Islet of Langerhans (tissue), 1 donor: Measurements from ENCODE around the gene SARNP.
"Not testable (repeated sequence)": the region's sequence is repeated elsewhere in the genome, so short reads cannot be mapped to it uniquely, and the experiment has no call there.

Experiments
- FAIRE-seq: peaks from one replicate; lab custom pipeline; 2011; peaks lifted over from hg19 to GRCh38; lab: Jason Lieb, UNC

SARNP gene

GRCh38 chr12:55795950-55796349 lies 21.6 kb downstream of the SARNP start:
- no peak for FAIRE-seq

DNA sequence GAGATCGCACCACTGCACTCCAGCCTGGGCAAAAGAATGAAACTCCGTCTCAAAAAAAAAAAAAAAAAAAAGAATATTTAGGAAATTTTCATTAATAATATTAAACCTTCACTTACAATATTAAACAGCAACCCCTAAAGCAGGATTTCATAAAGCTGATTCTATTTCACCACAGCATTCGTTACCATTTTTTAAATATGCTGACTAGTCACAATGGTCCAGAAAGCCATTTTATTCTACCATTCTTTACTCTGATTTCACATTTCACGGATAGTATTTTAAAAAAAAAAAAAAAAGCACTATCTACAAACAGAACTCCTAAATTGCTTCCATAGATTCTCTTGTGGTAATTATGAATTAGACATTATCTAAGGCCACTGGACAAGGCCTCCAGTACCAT lies 27.6 kb downstream of the SARNP start:
- FAIRE-seq = no peak

GRCh38 chr12:55789171-55789570 lies 28.4 kb downstream of the SARNP start:
- no peak for FAIRE-seq

DNA sequence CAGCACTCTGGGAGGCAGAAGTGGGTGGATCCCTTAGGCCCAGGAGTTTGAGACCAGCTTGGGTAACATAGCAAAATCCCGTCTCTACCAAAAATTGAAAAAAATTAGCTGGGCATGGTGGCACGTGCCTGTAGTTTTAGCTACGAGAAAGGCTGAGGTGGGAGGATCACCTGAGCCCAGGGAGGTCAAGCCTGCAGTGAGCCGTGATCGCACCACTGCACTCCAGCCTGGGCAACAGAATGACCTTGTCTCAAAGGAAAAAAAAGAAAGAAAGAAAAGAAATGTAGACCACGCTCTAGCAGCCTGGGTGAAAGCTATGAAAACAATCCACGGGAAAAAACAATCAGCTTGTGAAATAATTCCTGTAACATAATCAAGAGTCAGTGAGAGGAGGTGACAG lies 29.0 kb downstream of the SARNP start:
- FAIRE-seq = no peak

DNA sequence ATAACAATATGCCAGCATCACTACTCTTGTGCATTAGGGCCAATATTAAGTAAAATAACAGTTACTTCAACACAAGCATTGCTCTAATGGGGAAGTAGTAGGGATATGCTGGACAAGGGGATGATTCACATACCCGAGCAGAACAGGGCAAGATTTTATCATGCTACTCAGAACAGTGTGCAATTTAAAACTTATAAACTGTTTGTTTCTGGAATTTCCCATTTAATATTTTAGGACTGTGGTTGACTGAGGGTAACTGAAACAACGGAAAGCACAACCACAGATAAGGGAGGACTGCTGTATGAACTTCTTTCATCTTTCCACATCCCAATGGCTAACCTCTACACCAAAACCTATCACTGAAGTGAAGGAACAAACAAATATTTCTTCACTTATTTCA lies 36.8 kb downstream of the SARNP start:
- no peak for FAIRE-seq

- no peak for FAIRE-seq
Observed at GRCh38 chr12:55777856-55778255, 39.7 kb downstream of the SARNP start.

GRCh38 chr12:55771736-55772135 lies 45.8 kb downstream of the SARNP start:
- FAIRE-seq = no peak

GRCh38 chr12:55767156-55767555 lies 50.4 kb downstream of the SARNP start:
- FAIRE-seq = no peak

- FAIRE-seq = no peak
Observed at GRCh38 chr12:55765736-55766290, 51.7 kb downstream of the SARNP start.

- FAIRE-seq = no peak
Observed at GRCh38 chr12:55762646-55763045, 54.9 kb downstream of the SARNP start.

GRCh38 chr12:55760663-55761062 lies 56.9 kb downstream of the SARNP start:
- no peak for FAIRE-seq

GRCh38 chr12:55758575-55758974 lies 58.9 kb downstream of the SARNP start:
- FAIRE-seq = not testable (repeated sequence)

GRCh38 chr12:55757701-55758100 lies 59.8 kb downstream of the SARNP start:
- no peak for FAIRE-seq

DNA sequence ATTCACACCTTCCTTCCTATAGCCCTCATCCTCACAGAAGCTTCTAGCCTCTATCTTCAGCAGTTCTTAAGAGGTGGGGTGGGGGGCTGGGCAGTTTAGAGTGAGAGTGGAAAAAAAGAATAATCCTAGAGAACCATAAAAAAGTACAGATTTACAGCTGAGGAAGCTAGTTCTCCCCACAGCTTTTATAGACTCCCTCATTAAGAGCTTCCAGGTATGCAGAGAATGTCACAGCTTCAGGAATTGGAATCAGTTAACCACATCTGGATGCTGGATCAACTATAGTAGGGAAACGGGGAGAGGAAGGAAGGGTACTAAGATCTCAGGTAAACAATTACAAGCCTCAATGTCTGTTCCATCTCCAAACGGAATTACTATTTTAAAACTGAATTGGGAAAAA lies 62.3 kb downstream of the SARNP start:
- FAIRE-seq = no peak

DNA sequence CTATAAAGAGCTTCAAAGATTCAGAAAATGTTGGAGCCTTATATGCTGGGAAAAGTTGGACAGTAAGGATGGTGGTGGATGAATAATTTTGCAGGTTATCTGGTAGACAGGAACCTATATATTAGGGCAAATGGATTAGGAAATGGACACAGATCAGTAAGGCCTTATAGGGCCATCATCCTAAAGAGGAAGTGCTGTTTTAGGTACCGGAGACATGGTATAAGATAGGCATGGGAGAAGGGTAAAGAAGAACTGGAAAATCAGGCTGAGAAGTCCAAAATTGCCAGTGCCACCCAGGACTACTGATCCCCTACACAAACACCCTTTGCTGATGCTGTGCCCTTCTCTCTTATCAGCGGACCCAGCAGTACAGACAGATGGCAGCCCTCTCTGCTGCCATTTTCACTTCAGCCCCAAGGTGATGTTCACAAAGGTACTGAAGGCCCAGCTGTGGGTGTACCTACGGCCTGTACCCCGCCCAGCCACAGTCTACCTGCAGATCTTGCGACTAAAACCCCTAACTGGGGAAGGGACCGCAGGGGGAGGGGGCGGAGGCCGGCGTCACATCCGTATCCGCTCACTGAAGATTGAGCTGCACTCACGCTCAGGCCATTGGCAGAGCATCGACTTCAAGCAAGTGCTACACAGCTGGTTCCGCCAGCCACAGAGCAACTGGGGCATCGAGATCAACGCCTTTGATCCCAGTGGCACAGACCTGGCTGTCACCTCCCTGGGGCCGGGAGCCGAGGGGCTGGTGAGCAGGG lies 69.1 kb downstream of the SARNP start:
- no peak for FAIRE-seq

DNA sequence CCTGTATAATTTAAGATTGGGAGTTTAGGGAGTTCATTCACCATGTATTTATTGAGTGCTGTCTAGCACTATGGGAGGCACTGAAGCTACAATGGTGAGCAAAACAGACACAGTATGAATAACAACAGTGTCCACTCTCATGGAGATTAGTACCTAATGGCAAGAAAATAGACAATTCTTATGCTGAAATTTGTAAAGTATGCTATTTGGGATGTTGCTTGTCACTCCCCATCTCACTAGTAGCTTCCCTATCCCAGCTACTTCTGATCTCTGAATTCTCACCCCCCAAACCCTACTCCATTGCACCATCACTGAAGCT lies 70.7 kb downstream of the SARNP start:
- FAIRE-seq = no peak

DNA sequence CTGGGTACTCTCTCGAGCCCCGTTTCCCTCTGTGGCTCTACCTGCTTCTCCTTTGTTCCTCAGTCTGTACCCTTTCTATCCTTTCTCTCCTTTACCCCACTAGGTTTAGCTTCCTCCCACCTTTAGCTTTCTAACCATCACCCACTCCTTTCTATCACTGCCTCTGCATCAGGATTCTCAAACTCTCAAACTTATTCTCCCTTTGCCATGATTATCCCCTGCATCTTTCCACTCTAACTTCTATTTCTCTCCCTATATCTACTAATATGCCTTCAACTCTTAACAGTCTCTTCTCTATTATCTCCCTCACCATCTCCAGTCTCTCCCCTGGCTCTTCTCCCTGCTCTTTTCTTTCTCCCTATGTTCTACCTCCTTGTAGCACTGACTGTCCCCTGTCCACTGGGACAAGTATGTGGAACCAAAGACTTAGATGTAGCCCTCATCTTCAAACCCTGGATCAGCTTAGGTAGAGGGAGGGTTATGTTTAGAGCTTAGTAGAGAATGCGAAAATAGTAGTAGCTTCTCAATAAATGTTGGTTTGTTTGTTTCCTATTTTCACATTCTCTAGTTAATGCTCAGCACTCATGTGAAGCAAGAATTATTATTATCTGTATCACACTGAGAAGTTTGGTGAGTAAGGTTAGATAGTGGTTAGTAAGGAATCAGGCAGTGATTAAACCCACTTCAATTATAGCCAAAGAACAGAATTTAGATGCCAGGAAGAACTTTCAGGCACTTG lies 71.2 kb downstream of the SARNP start:
- no peak for FAIRE-seq

GRCh38 chr12:55745361-55746173 lies 72.0 kb downstream of the SARNP start:
- FAIRE-seq = no peak

- FAIRE-seq = no peak
Observed at GRCh38 chr12:55744340-55745030, 73.0 kb downstream of the SARNP start.

DNA sequence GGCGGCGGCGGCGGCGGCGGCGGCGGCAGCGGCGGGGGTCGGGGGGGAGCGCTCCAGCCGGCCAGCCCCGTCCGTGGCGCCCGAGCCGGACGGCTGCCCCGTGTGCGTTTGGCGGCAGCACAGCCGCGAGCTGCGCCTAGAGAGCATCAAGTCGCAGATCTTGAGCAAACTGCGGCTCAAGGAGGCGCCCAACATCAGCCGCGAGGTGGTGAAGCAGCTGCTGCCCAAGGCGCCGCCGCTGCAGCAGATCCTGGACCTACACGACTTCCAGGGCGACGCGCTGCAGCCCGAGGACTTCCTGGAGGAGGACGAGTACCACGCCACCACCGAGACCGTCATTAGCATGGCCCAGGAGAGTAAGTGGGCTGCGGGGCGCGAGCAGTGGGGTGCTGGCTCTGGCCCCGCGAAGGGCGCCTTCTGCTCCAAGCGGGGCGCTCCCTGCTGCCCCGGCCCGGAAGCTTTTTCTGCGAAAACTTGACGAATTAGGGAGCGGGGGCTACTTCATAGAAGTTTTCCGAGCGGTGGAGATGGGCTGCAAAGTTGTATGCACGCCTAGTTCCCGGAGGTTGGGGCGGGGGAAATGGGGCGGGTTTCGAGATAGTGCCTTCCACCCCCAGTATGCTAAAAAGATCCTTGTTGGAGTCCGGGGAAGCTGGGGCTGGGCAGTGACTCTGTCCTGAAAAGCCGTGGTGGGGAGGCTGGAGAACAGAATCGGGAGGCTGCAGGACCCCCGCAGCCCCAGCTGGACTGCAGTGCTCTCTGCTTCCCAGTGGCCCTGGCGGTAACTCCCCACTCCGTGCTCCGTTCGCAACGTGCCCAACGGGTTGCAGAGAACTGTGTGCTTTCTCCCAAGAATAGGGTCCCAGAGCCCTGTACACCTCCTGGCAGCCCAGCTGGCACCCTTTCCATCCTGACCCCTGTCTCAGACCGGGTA lies 73.9 kb downstream of the SARNP start:
- FAIRE-seq = no peak
